HL-60 (cell line): ENCODE data around the gene SENP5.
A peak's percentile ranks its signal among the peaks of the same experiment; 100 is the strongest.

Experiments
- CTCF ChIP-seq: IDR thresholded peaks from one replicate; pipeline ENCODE4 v1.5.1; 2011; ENCODE audit warnings: low read length, control low read depth, inconsistent platforms; ENCODE audit not compliant: insufficient read depth
- GABPA ChIP-seq: IDR thresholded peaks from 2 replicates; pipeline ENCODE4 v1.6.1; 2012; ENCODE audit warnings: low read depth
- POLR2AphosphoS5 ChIP-seq: IDR thresholded peaks from 2 replicates; pipeline ENCODE4 v1.6.1; 2012; ENCODE audit warnings: low read depth
- TF ChIP-seq, protein P1 (sequence below): IDR thresholded peaks from 2 replicates; pipeline ENCODE4 v1.6.1; 2012; ENCODE audit warnings: low read depth; ENCODE audit not compliant: insufficient replicate concordance

- peak; percentile 95 for TF ChIP-seq POLR2AphosphoS5
- TF ChIP-seq CTCF: peak; percentile 54
- TF ChIP-seq, protein P1, sequence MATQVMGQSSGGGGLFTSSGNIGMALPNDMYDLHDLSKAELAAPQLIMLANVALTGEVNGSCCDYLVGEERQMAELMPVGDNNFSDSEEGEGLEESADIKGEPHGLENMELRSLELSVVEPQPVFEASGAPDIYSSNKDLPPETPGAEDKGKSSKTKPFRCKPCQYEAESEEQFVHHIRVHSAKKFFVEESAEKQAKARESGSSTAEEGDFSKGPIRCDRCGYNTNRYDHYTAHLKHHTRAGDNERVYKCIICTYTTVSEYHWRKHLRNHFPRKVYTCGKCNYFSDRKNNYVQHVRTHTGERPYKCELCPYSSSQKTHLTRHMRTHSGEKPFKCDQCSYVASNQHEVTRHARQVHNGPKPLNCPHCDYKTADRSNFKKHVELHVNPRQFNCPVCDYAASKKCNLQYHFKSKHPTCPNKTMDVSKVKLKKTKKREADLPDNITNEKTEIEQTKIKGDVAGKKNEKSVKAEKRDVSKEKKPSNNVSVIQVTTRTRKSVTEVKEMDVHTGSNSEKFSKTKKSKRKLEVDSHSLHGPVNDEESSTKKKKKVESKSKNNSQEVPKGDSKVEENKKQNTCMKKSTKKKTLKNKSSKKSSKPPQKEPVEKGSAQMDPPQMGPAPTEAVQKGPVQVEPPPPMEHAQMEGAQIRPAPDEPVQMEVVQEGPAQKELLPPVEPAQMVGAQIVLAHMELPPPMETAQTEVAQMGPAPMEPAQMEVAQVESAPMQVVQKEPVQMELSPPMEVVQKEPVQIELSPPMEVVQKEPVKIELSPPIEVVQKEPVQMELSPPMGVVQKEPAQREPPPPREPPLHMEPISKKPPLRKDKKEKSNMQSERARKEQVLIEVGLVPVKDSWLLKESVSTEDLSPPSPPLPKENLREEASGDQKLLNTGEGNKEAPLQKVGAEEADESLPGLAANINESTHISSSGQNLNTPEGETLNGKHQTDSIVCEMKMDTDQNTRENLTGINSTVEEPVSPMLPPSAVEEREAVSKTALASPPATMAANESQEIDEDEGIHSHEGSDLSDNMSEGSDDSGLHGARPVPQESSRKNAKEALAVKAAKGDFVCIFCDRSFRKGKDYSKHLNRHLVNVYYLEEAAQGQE: peak; percentile 24
- TF ChIP-seq GABPA: peak; percentile 85
Observed at GRCh38 chr3:196942226-196942914, 74.7 kb downstream of the SENP5 start, which contains the start of gene NCBP2.
